ENCODE results near the gene SERTAD3. TPM values are rescaled to one million over a fixed set of nuclear protein-coding genes. Genes with fewer than 3 reads are reported as not detected.

Gene SERTAD3
- polyA plus RNA-seq, 1 of the 3 experiments (the other 2 are of a cell fraction): 11.3 TPM

DNA sequence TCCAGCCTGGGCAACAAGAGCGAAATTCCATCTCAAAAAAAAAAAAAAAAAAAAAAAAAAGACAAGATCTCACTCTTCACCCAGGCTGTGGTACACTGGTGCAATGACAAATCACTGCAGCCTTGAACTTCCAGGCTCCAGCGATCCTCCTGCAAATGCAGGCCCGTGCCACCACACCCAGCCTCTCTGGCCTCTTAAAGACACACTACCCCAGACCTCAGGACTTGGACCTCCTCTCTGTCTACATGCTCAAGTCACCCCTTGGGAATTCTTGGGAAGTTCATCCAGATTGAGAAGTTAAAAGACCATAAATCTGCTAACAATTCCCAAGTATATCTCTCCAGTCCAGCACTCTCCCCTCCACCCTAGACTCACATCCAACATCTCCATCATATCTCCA, 43.6 kb downstream of the SERTAD3 start:
- H3K27ac ChIP-seq (ENCODE audit: low read depth in 2 of 2, low read length in 1 of 2): no peak overlapping the region
- POLR2A ChIA-PET: no interaction called here
- H3F3A ChIP-seq (replicated peaks; ENCODE audit: insufficient read depth): peaks cover 3% of the 10 kb centered on the region
- WGBS (ENCODE audit: low lambda C conversion rate): 78% methylated on average over 3 of the region's 3 CpGs
- no peak overlapping the region for H3K4me3 ChIP-seq (ENCODE audit: low read depth in 2 of 2, low read length in 1 of 2)
- no peaks in the 10 kb centered on the region for H3K9me2 ChIP-seq
- H3K9me3 ChIP-seq: no peaks in the 10 kb centered on the region
- H3K36me3 ChIP-seq (replicated peaks in 1 of 2; ENCODE audit: control insufficient read depth in 1 of 2, insufficient read depth in 2 of 2, low read length in 1 of 2): no peaks in the 10 kb centered on the region
- no peak for DNase-seq
- CTCF ChIA-PET: interaction anchor here (0.9 kb wide), 1 partner anchor 26 kb away, joined by 4 read pairs; the partner anchor contains the start of gene SERTAD1
- H3K79me2 ChIP-seq (ENCODE audit: insufficient read depth): no peaks in the 10 kb centered on the region
- no peaks in the 10 kb centered on the region; a peak in 1 of 4 replicates for H3K4me1 ChIP-seq (ENCODE audit: control insufficient read depth in 1 of 2, insufficient read depth in 2 of 2, low read depth in 1 of 2, low read length in 1 of 2)
- no peak for TF ChIP-seq ELF1 (IDR thresholded peaks at IDR 0.05)
- TF ChIP-seq, protein P1, sequence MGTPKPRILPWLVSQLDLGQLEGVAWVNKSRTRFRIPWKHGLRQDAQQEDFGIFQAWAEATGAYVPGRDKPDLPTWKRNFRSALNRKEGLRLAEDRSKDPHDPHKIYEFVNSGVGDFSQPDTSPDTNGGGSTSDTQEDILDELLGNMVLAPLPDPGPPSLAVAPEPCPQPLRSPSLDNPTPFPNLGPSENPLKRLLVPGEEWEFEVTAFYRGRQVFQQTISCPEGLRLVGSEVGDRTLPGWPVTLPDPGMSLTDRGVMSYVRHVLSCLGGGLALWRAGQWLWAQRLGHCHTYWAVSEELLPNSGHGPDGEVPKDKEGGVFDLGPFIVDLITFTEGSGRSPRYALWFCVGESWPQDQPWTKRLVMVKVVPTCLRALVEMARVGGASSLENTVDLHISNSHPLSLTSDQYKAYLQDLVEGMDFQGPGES (IDR thresholded peaks at IDR 0.05; ENCODE audit: low read depth, low read length): no peak
- no peak for TF ChIP-seq GATA2 (CRISPR knock-in tag; IDR thresholded peaks at IDR 0.05)
- TF ChIP-seq RXRA (IDR thresholded peaks at IDR 0.05; ENCODE audit: borderline replicate concordance, low read depth): no peak
- no peak for TF ChIP-seq NFIC (IDR thresholded peaks at IDR 0.05; ENCODE audit: borderline replicate concordance)
- TF ChIP-seq, protein P2, sequence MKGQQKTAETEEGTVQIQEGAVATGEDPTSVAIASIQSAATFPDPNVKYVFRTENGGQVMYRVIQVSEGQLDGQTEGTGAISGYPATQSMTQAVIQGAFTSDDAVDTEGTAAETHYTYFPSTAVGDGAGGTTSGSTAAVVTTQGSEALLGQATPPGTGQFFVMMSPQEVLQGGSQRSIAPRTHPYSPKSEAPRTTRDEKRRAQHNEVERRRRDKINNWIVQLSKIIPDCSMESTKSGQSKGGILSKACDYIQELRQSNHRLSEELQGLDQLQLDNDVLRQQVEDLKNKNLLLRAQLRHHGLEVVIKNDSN (IDR thresholded peaks at IDR 0.05; ENCODE audit: borderline replicate concordance, low read depth): no peak
- TF ChIP-seq, protein P3, sequence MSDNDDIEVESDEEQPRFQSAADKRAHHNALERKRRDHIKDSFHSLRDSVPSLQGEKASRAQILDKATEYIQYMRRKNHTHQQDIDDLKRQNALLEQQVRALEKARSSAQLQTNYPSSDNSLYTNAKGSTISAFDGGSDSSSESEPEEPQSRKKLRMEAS (IDR thresholded peaks at IDR 0.05; ENCODE audit: low read depth): no peak
- TF ChIP-seq TCF12 (IDR thresholded peaks at IDR 0.05): no peak
- TF ChIP-seq GABPA (IDR thresholded peaks at IDR 0.05; ENCODE audit: low read depth): no peak
- no peak for TF ChIP-seq RCOR1 (IDR thresholded peaks at IDR 0.05; ENCODE audit: low read length)
- TF ChIP-seq RFX5 (IDR thresholded peaks at IDR 0.05; ENCODE audit: low read length): no peak
- no peak for TF ChIP-seq JUND (IDR thresholded peaks at IDR 0.05)
- TF ChIP-seq, protein P4, sequence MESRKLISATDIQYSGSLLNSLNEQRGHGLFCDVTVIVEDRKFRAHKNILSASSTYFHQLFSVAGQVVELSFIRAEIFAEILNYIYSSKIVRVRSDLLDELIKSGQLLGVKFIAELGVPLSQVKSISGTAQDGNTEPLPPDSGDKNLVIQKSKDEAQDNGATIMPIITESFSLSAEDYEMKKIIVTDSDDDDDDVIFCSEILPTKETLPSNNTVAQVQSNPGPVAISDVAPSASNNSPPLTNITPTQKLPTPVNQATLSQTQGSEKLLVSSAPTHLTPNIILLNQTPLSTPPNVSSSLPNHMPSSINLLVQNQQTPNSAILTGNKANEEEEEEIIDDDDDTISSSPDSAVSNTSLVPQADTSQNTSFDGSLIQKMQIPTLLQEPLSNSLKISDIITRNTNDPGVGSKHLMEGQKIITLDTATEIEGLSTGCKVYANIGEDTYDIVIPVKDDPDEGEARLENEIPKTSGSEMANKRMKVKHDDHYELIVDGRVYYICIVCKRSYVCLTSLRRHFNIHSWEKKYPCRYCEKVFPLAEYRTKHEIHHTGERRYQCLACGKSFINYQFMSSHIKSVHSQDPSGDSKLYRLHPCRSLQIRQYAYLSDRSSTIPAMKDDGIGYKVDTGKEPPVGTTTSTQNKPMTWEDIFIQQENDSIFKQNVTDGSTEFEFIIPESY (IDR thresholded peaks at IDR 0.05; ENCODE audit: borderline replicate concordance, low read depth): no peak
- TF ChIP-seq, protein P5, sequence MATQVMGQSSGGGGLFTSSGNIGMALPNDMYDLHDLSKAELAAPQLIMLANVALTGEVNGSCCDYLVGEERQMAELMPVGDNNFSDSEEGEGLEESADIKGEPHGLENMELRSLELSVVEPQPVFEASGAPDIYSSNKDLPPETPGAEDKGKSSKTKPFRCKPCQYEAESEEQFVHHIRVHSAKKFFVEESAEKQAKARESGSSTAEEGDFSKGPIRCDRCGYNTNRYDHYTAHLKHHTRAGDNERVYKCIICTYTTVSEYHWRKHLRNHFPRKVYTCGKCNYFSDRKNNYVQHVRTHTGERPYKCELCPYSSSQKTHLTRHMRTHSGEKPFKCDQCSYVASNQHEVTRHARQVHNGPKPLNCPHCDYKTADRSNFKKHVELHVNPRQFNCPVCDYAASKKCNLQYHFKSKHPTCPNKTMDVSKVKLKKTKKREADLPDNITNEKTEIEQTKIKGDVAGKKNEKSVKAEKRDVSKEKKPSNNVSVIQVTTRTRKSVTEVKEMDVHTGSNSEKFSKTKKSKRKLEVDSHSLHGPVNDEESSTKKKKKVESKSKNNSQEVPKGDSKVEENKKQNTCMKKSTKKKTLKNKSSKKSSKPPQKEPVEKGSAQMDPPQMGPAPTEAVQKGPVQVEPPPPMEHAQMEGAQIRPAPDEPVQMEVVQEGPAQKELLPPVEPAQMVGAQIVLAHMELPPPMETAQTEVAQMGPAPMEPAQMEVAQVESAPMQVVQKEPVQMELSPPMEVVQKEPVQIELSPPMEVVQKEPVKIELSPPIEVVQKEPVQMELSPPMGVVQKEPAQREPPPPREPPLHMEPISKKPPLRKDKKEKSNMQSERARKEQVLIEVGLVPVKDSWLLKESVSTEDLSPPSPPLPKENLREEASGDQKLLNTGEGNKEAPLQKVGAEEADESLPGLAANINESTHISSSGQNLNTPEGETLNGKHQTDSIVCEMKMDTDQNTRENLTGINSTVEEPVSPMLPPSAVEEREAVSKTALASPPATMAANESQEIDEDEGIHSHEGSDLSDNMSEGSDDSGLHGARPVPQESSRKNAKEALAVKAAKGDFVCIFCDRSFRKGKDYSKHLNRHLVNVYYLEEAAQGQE (IDR thresholded peaks at IDR 0.05; ENCODE audit: low read depth, low read length): no peak
- no peak for TF ChIP-seq FOXM1 (IDR thresholded peaks at IDR 0.05; ENCODE audit: low read depth)
- H4K20me1 ChIP-seq (ENCODE audit: insufficient read depth): no peaks in the 10 kb centered on the region
- no peak overlapping the region for H2AFZ ChIP-seq (ENCODE audit: low read depth)
- H3K9ac ChIP-seq: no peak overlapping the region
- no peak overlapping the region for H3K4me2 ChIP-seq
- no peaks in the 10 kb centered on the region for H3K27me3 ChIP-seq (ENCODE audit: insufficient read depth)

All from SK-N-SH (cell line).